Thyroid gland (tissue), 4 donors: ENCODE data around the gene MTUS2.

Source experiments
- CTCF ChIP-seq, 6 experiments: fragments of 200-600 bp in 3 of 6; fragments of 450-650 bp in 3 of 6; sonication (generic) in 3 of 6; IDR thresholded peaks; one replicate each; pipeline ENCODE4 v1.5.1; 2016 to 2019; ENCODE audit warnings: antibody characterized with exemption in 6 of 6, mild to moderate bottlenecking in 2 of 6, inconsistent platforms in 1 of 6, moderate library complexity in 1 of 6
- POLR2A ChIP-seq, 2 donors: fragments of 450-650 bp; IDR thresholded peaks; one replicate each; pipeline ENCODE4 v1.6.1; 2017; ENCODE audit warnings: antibody characterized with exemption in 2 of 2, mild to moderate bottlenecking in 2 of 2, moderate library complexity in 1 of 2

- TF ChIP-seq CTCF (IDR thresholded peaks at IDR 0.05) (no peak), POLR2A (IDR thresholded peaks at IDR 0.05) (no peak)
These were observed 564.7 kb downstream of the MTUS2 start for GRCh38 chr13:29384871-29385270.
